Measurements from ENCODE around the gene KRT12. TPM values are rescaled to one million over a fixed set of nuclear protein-coding genes. Genes with fewer than 3 reads are reported as not detected.
"Not testable (repeated sequence)": the region's sequence is repeated elsewhere in the genome, so short reads cannot be mapped to it uniquely, and the experiment has no call there.

KRT12 gene
- polyA plus RNA-seq, 5 donors, result 0.06 to 0.14 (median 0.13) TPM; not detected in 2

- DNase-seq, result no peak
Observed at GRCh38 chr17:40817103-40817682, 49.8 kb downstream of the KRT12 start.

GRCh38 chr17:40816569-40816968 lies 50.5 kb downstream of the KRT12 start:
- DNase-seq, result no peak

DNA sequence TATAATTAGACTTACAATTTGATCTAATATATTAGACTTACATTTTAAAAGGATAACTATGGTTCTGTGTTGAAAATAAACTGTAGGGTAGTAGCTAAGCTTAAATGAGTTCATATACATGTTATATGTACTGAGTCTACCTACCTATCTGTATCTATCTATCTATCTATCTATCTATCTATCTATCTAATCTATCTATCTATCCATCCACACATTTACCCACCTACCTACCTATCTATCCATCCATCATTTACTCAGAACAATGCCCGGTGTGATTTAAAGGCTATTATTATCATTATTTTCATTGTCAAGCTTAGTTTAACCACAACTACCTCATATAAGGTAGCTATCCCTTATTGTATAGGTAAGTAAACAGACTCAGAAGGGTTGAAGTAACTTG lies 51.6 kb downstream of the KRT12 start:
- no peak for DNase-seq

DNA sequence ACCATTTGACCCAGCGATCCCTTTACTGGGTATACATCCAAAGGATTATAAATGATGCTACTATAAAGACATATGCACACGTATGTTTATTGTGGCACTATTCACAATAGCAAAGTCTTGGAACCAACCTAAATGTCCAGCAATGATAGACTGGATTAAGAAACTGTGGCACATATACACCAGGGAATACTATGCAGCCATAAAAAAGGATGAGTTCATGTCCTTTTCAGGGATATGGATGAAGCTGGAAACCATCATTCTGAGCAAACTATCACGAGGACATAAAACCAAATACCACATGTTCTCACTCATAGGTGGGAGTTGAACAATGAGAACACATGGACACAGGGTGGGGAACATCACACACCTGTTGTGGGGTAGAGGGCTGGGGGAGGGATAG lies 52.4 kb downstream of the KRT12 start:
- not testable (repeated sequence) for DNase-seq

GRCh38 chr17:40813804-40814203 lies 53.2 kb downstream of the KRT12 start:
- DNase-seq, result no peak

DNA sequence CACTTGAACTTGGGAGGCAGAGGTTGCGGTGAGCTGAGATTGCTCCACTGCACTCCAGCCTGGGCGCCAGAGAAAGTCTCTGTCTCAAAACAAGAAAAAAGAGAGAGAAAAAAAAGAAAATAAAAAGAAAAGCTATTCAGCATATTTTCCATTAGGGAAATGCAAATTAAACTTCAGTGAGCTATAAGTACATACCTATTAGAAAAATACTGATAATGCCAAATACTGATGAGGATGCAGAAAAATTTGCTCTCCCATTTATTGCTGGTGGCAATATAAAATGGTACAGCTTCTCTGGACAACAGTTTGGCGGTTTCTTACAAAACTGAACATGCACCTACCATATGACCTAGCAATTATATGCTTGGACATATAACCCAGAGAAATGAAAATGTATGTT lies 54.4 kb downstream of the KRT12 start:
- no peak for DNase-seq

Other genes with a start within 250 kb of the KRT12 start
- gene SMARCE1, start 219.4 kb downstream of the KRT12 start, polyA plus RNA-seq (ENCODE audit: insufficient read depth in 1 of 5, insufficient read length in 5 of 5, low replicate concordance in 1 of 5), result 100 to 1,000 TPM; 223 to 279 (median 246) TPM
- gene KRT222, start 202.0 kb downstream of the KRT12 start, polyA plus RNA-seq (ENCODE audit: insufficient read depth in 1 of 5, insufficient read length in 5 of 5, low replicate concordance in 1 of 5), result under 1 TPM; 0.33 to 0.80 (median 0.36) TPM
- under 1 TPM in 1 of 5 donors, not detected in 4; 0.10 TPM for gene KRT24, start 163.5 kb downstream of the KRT12 start, polyA plus RNA-seq (ENCODE audit: insufficient read depth in 1 of 5, insufficient read length in 5 of 5, low replicate concordance in 1 of 5)
- gene KRT25, start 111.9 kb downstream of the KRT12 start, polyA plus RNA-seq (ENCODE audit: insufficient read depth in 1 of 5, insufficient read length in 5 of 5, low replicate concordance in 1 of 5), result not detected
- gene KRT26, start 95.0 kb downstream of the KRT12 start, polyA plus RNA-seq (ENCODE audit: insufficient read depth in 1 of 5, insufficient read length in 5 of 5, low replicate concordance in 1 of 5), result not detected
- under 1 TPM in 4 of 5 donors, not detected in 1; 0.10 to 0.43 (median 0.34) TPM for gene KRT27, start 84.7 kb downstream of the KRT12 start, polyA plus RNA-seq (ENCODE audit: insufficient read depth in 1 of 5, insufficient read length in 5 of 5, low replicate concordance in 1 of 5)
- not detected for gene KRT28, start 67.3 kb downstream of the KRT12 start, polyA plus RNA-seq (ENCODE audit: insufficient read depth in 1 of 5, insufficient read length in 5 of 5, low replicate concordance in 1 of 5)
- 10 to 100 TPM; 27.5 to 58.8 (median 45.4) TPM for gene KRT10, start 44.6 kb downstream of the KRT12 start, polyA plus RNA-seq (ENCODE audit: insufficient read depth in 1 of 5, insufficient read length in 5 of 5, low replicate concordance in 1 of 5)
- not detected for gene KRT20, start 18.0 kb upstream of the KRT12 start, polyA plus RNA-seq (ENCODE audit: insufficient read depth in 1 of 5, insufficient read length in 5 of 5, low replicate concordance in 1 of 5)
- gene KRT23, start 70.4 kb upstream of the KRT12 start, polyA plus RNA-seq (ENCODE audit: insufficient read depth in 1 of 5, insufficient read length in 5 of 5, low replicate concordance in 1 of 5), result under 1 TPM in 3 of 5 donors, not detected in 2; 0.18 to 0.35 (median 0.21) TPM
- under 1 TPM in 1 of 5 donors, not detected in 4; 0.35 TPM for gene KRT39, start 99.7 kb upstream of the KRT12 start, polyA plus RNA-seq (ENCODE audit: insufficient read depth in 1 of 5, insufficient read length in 5 of 5, low replicate concordance in 1 of 5)
- under 1 TPM in 2 of 5 donors, not detected in 3; 0.06 to 0.70 TPM for gene KRT40, start 117.1 kb upstream of the KRT12 start, polyA plus RNA-seq (ENCODE audit: insufficient read depth in 1 of 5, insufficient read length in 5 of 5, low replicate concordance in 1 of 5)
- not detected for gene KRTAP3-3, start 126.9 kb upstream of the KRT12 start, polyA plus RNA-seq (ENCODE audit: insufficient read depth in 1 of 5, insufficient read length in 5 of 5, low replicate concordance in 1 of 5)
- not detected for gene KRTAP3-2, start 132.7 kb upstream of the KRT12 start, polyA plus RNA-seq (ENCODE audit: insufficient read depth in 1 of 5, insufficient read length in 5 of 5, low replicate concordance in 1 of 5)
- not detected for gene KRTAP3-1, start 141.9 kb upstream of the KRT12 start, polyA plus RNA-seq (ENCODE audit: insufficient read depth in 1 of 5, insufficient read length in 5 of 5, low replicate concordance in 1 of 5)
- gene KRTAP1-5, start 160.0 kb upstream of the KRT12 start, polyA plus RNA-seq (ENCODE audit: insufficient read depth in 1 of 5, insufficient read length in 5 of 5, low replicate concordance in 1 of 5), result not detected
- not detected for gene KRTAP1-4, start 163.0 kb upstream of the KRT12 start, polyA plus RNA-seq (ENCODE audit: insufficient read depth in 1 of 5, insufficient read length in 5 of 5, low replicate concordance in 1 of 5)
- not detected for gene KRTAP1-3, start 167.7 kb upstream of the KRT12 start, polyA plus RNA-seq (ENCODE audit: insufficient read depth in 1 of 5, insufficient read length in 5 of 5, low replicate concordance in 1 of 5)
- gene KRTAP1-1, start 174.2 kb upstream of the KRT12 start, polyA plus RNA-seq (ENCODE audit: insufficient read depth in 1 of 5, insufficient read length in 5 of 5, low replicate concordance in 1 of 5), result not detected
- not detected for gene KRTAP2-1, start 180.1 kb upstream of the KRT12 start, polyA plus RNA-seq (ENCODE audit: insufficient read depth in 1 of 5, insufficient read length in 5 of 5, low replicate concordance in 1 of 5)
- gene KRTAP2-2, start 188.0 kb upstream of the KRT12 start, polyA plus RNA-seq (ENCODE audit: insufficient read depth in 1 of 5, insufficient read length in 5 of 5, low replicate concordance in 1 of 5), result not detected
- not detected for gene KRTAP2-3, start 192.9 kb upstream of the KRT12 start, polyA plus RNA-seq (ENCODE audit: insufficient read depth in 1 of 5, insufficient read length in 5 of 5, low replicate concordance in 1 of 5)
- gene KRTAP2-4, start 198.7 kb upstream of the KRT12 start, polyA plus RNA-seq (ENCODE audit: insufficient read depth in 1 of 5, insufficient read length in 5 of 5, low replicate concordance in 1 of 5), result not detected
- not detected for gene KRTAP4-7, start 216.9 kb upstream of the KRT12 start, polyA plus RNA-seq (ENCODE audit: insufficient read depth in 1 of 5, insufficient read length in 5 of 5, low replicate concordance in 1 of 5)
- not detected for gene KRTAP4-8, start 230.9 kb upstream of the KRT12 start, polyA plus RNA-seq (ENCODE audit: insufficient read depth in 1 of 5, insufficient read length in 5 of 5, low replicate concordance in 1 of 5)
- not detected for gene KRTAP4-16, start 235.0 kb upstream of the KRT12 start, polyA plus RNA-seq (ENCODE audit: insufficient read depth in 1 of 5, insufficient read length in 5 of 5, low replicate concordance in 1 of 5)
- not detected for gene KRTAP4-9, start 238.2 kb upstream of the KRT12 start, polyA plus RNA-seq (ENCODE audit: insufficient read depth in 1 of 5, insufficient read length in 5 of 5, low replicate concordance in 1 of 5)

All from right lung (tissue), 5 donors.